ENCODE data around the gene COX7A2.

DNA sequence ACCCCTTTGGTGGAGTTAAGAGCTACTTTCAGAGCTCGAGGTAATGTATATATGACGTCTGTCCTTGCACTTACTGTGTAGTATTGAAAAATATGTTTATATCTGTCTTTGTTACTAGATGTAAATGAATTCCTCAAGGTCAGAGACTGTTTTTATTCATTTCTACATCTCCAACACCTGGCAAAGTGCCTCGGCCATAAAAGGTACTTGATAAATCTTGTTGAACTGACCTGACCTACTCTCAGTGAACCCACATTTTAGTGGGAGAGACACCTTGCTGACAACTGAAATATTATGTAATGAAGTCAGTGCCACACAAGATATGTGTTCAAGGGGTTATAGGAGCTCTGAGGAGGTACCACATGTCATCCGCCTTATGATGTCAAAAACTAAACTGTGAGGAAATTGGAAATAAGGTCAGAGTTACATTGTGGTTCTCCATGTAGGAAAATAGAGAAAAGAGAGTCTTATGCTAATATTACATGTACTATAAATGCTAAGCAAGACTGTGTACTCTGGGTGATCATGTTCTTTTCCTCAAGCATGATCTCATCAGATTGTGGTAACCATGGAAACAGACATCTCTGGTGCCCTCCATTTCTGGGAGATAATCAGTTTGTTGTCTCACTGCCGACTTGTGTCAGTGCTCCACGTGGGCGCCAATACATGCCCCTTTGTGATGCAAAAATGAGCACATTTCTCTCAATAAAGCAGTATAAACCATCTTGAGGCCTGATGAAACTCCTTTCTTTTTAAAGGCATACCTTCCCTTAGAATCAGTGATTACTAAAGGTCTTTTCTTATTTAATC, 46.7 kb upstream of the COX7A2 start:
- TF ChIP-seq POLR2A (IDR thresholded peaks at IDR 0.05) = no peak
- TF ChIP-seq, protein P1, sequence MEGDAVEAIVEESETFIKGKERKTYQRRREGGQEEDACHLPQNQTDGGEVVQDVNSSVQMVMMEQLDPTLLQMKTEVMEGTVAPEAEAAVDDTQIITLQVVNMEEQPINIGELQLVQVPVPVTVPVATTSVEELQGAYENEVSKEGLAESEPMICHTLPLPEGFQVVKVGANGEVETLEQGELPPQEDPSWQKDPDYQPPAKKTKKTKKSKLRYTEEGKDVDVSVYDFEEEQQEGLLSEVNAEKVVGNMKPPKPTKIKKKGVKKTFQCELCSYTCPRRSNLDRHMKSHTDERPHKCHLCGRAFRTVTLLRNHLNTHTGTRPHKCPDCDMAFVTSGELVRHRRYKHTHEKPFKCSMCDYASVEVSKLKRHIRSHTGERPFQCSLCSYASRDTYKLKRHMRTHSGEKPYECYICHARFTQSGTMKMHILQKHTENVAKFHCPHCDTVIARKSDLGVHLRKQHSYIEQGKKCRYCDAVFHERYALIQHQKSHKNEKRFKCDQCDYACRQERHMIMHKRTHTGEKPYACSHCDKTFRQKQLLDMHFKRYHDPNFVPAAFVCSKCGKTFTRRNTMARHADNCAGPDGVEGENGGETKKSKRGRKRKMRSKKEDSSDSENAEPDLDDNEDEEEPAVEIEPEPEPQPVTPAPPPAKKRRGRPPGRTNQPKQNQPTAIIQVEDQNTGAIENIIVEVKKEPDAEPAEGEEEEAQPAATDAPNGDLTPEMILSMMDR (IDR thresholded peaks at IDR 0.05 in 4 of 5, conservative IDR thresholded peaks at IDR 0.05 in 1 of 5) = no peak

Measured in gastrocnemius medialis (tissue), 4 donors.